GM18502 (cell line): Measurements from ENCODE around the gene HSPB2.

Experiments used
- ATAC-seq: cut with Tn5 transposase; IDR thresholded peaks from one replicate; pipeline ENCODE4 v1.9.1; 2021; ENCODE audit warnings: mild to moderate bottlenecking; ENCODE audit not compliant: unreplicated experiment, poor library complexity

Gene HSPB2

GRCh38 chr11:111936040-111936540, 23.6 kb downstream of the HSPB2 start:
- ATAC-seq: no peak

GRCh38 chr11:111937461-111937769, 24.9 kb downstream of the HSPB2 start:
- no peak for ATAC-seq

GRCh38 chr11:111937844-111938243, 25.3 kb downstream of the HSPB2 start:
- ATAC-seq: no peak

GRCh38 chr11:111938687-111939160, 26.2 kb downstream of the HSPB2 start:
- ATAC-seq: peak; percentile 94

GRCh38 chr11:111939836-111940604, 27.5 kb downstream of the HSPB2 start:
- ATAC-seq: no peak

- ATAC-seq: no peak
Observed at GRCh38 chr11:111941963-111942362, 29.4 kb downstream of the HSPB2 start.

GRCh38 chr11:111942829-111943228, 30.3 kb downstream of the HSPB2 start:
- no peak for ATAC-seq

- no peak for ATAC-seq
Observed at GRCh38 chr11:111944139-111944538, 31.6 kb downstream of the HSPB2 start.

GRCh38 chr11:111944651-111945051, 32.1 kb downstream of the HSPB2 start:
- no peak for ATAC-seq

- ATAC-seq: no peak
Observed at GRCh38 chr11:111945198-111945597, 32.7 kb downstream of the HSPB2 start.

GRCh38 chr11:111946499-111946898, 34.0 kb downstream of the HSPB2 start:
- ATAC-seq: no peak

GRCh38 chr11:111947143-111947542, 34.6 kb downstream of the HSPB2 start:
- ATAC-seq: no peak

GRCh38 chr11:111949519-111950426, 37.2 kb downstream of the HSPB2 start:
- ATAC-seq: no peak

GRCh38 chr11:111951565-111951964, 39.0 kb downstream of the HSPB2 start:
- no peak for ATAC-seq

GRCh38 chr11:111954154-111954553, 41.6 kb downstream of the HSPB2 start:
- ATAC-seq: no peak

GRCh38 chr11:111957663-111958444, 45.3 kb downstream of the HSPB2 start:
- ATAC-seq: no peak

- no peak for ATAC-seq
Observed at GRCh38 chr11:111960916-111961315, 48.4 kb downstream of the HSPB2 start.

- ATAC-seq: no peak
Observed at GRCh38 chr11:111961389-111962300, 49.1 kb downstream of the HSPB2 start.
